Calu3 (cell line): ENCODE data around the gene GPX3. TPM values are rescaled to one million over a fixed set of nuclear protein-coding genes. Genes with fewer than 3 reads are reported as not detected.
A peak's percentile ranks its signal among the peaks of the same experiment; 100 is the strongest.

Source experiments
- Bru-seq: library from RNA; stranded (reverse); fragments of 400-500 nt; gene quantifications from one replicate; lab custom pipeline; 2021; lab: Mats Ljungman, UMichigan
- BruChase-seq, 2 experiments: library from RNA; stranded (reverse); fragments of 400-500 nt; gene quantifications; one replicate each; lab custom pipeline; 2021; lab: Mats Ljungman, UMichigan
- BruUV-seq: library from RNA; stranded (reverse); fragments of 400-500 nt; replicated peaks from 2 replicates; lab custom pipeline; 2021; lab: Mats Ljungman, UMichigan
- CTCF ChIA-PET: fragments of 300-600 bp; sonication (Branson Sonifier 250); formaldehyde crosslinking; loops from one replicate; lab custom pipeline; 2022; ENCODE audit warnings: antibody characterized with exemption; lab: Charles Lee
- DNase-seq: peaks from one replicate; pipeline ENCODE4 v3.0.0; 2022
- H3K27ac Mint-ChIP-seq: one replicate; pipeline ENCODE4 v1.8.0; 2022; ENCODE audit warnings: mixed read lengths; ENCODE audit not compliant: unreplicated experiment
- H3K27me3 Mint-ChIP-seq: one replicate; pipeline ENCODE4 v1.8.0; 2022; ENCODE audit warnings: mixed read lengths; ENCODE audit not compliant: unreplicated experiment
- H3K36me3 Mint-ChIP-seq: one replicate; pipeline ENCODE4 v1.8.0; 2022; ENCODE audit warnings: mild to moderate bottlenecking, moderate library complexity, mixed read lengths; ENCODE audit not compliant: insufficient read depth, unreplicated experiment
- H3K4me1 Mint-ChIP-seq: one replicate; pipeline ENCODE4 v1.8.0; 2022; ENCODE audit warnings: mild to moderate bottlenecking, low read depth, mixed read lengths; ENCODE audit not compliant: unreplicated experiment
- H3K4me3 Mint-ChIP-seq: one replicate; pipeline ENCODE4 v1.8.0; 2022; ENCODE audit warnings: mild to moderate bottlenecking, low read depth, moderate library complexity, mixed read lengths; ENCODE audit not compliant: unreplicated experiment
- H3K9me3 Mint-ChIP-seq: one replicate; pipeline ENCODE4 v1.8.0; 2022; ENCODE audit warnings: low read depth, mixed read lengths; ENCODE audit not compliant: unreplicated experiment
- intact Hi-C: fragments of 100-400 bp; cut with micrococcal nuclease; formaldehyde crosslinking; loops from one replicate; pipeline ENCODE4 v1.10.0; 2022; ENCODE audit not compliant: unreplicated experiment
- long read RNA-seq: library from polyadenylated mRNA; stranded (forward); transcript quantifications from one replicate; pipeline ENCODE4 v2.0.0, GENCODE V29; 2022
- total RNA-seq: library from RNA; stranded (reverse); gene quantifications from 2 replicates; pipeline ENCODE4 v1.2.3, GENCODE V29; 2022
- TF ChIP-seq, protein P1 (sequence below): fragments of 200-600 bp; IDR thresholded peaks from one replicate; pipeline ENCODE4 v1.8.0; 2022; ENCODE audit warnings: antibody characterized with exemption; ENCODE audit not compliant: unreplicated experiment

GPX3 gene
- total RNA-seq: not detected in 2 replicates
- Bru-seq, nascent RNA: not detected
- percentile 11 among the genes with signal in this experiment for BruChase-seq, experiment 1, labeled RNA remaining after a 6-hour chase
- BruChase-seq, experiment 2, labeled RNA remaining after a 2-hour chase: percentile 7 among the genes with signal in this experiment
- long read RNA-seq, partial matches to known transcripts: 0 of 1 reads
- long read RNA-seq, other reads (novel, unspliced or antisense): 1 of 1 reads

- intact Hi-C loops: no loop called here
- Mint-ChIP-seq H3K27me3 (no peaks in the 10 kb centered on the region), H3K36me3 (peaks cover 57% of the 10 kb centered on the region), H3K4me3 (no peak within 1 kb of the TSS), H3K4me1 (no peaks in the 10 kb centered on the region), H3K27ac (peak within 1 kb of the TSS; percentile 30), H3K9me3 (no peaks in the 10 kb centered on the region)
- TF ChIP-seq, protein P1, sequence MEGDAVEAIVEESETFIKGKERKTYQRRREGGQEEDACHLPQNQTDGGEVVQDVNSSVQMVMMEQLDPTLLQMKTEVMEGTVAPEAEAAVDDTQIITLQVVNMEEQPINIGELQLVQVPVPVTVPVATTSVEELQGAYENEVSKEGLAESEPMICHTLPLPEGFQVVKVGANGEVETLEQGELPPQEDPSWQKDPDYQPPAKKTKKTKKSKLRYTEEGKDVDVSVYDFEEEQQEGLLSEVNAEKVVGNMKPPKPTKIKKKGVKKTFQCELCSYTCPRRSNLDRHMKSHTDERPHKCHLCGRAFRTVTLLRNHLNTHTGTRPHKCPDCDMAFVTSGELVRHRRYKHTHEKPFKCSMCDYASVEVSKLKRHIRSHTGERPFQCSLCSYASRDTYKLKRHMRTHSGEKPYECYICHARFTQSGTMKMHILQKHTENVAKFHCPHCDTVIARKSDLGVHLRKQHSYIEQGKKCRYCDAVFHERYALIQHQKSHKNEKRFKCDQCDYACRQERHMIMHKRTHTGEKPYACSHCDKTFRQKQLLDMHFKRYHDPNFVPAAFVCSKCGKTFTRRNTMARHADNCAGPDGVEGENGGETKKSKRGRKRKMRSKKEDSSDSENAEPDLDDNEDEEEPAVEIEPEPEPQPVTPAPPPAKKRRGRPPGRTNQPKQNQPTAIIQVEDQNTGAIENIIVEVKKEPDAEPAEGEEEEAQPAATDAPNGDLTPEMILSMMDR: no peak
- DNase-seq: no peak
- CTCF ChIA-PET: no interaction called here
- BruUV-seq: no TSS peak
These were observed at the start of gene GPX3 for GRCh38 chr5:151020304-151021110. Gene GPX3, plus strand, starts transcription at chr5:151020591. Its CDS starts 64 bp downstream, at chr5:151020655.

- CTCF ChIA-PET: no interaction called here
- no TSS peak for BruUV-seq
- Mint-ChIP-seq H3K36me3 (no peaks in the 10 kb centered on the region), H3K9me3 (no peaks in the 10 kb centered on the region), H3K4me3 (no peak overlapping the region), H3K4me1 (no peaks in the 10 kb centered on the region), H3K27ac (no peak overlapping the region), H3K27me3 (no peaks in the 10 kb centered on the region)
- intact Hi-C loops: no loop called here
- TF ChIP-seq, protein P1: no peak
- DNase-seq: no peak
These were observed 41.8 kb upstream of the GPX3 start for GRCh38 chr5:150978590-150978989.

GRCh38 chr5:150987746-150988145 lies 32.6 kb upstream of the GPX3 start:
- Mint-ChIP-seq H3K36me3 (no peaks in the 10 kb centered on the region), H3K27ac (no peak overlapping the region), H3K4me3 (no peak overlapping the region), H3K4me1 (no peaks in the 10 kb centered on the region), H3K27me3 (peaks cover 14% of the 10 kb centered on the region), H3K9me3 (peaks cover 9% of the 10 kb centered on the region)
- TF ChIP-seq, protein P1: no peak
- CTCF ChIA-PET: no interaction called here
- intact Hi-C loops: loop anchor here (5.0 kb wide), 1 partner anchor 185 kb away; no protein-coding TSS in a partner anchor
- DNase-seq: no peak
- no TSS peak for BruUV-seq

DNA sequence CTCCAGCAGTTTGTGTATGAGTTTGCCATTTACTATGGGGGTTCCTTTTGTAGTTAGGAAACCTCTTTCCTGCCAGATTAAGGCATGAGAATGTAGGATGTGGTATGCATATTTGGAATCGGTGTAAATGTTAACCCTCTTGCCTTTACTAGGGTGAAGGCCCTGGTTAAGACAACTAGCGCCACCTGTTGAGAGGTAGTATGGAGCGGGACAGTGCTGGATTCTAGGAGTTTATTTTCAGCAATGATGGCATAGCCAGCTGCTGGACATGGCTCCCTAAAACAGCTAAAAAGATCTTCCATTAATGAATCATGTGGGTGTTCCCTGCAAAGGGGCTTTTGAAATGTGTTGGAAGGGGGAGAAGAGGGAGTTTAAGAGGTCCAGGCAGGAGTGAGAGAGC lies 30.7 kb upstream of the GPX3 start:
- Mint-ChIP-seq H3K9me3 (peaks cover 7% of the 10 kb centered on the region), H3K36me3 (no peaks in the 10 kb centered on the region), H3K27ac (no peak overlapping the region), H3K4me3 (no peak overlapping the region), H3K4me1 (no peaks in the 10 kb centered on the region), H3K27me3 (peaks cover 14% of the 10 kb centered on the region)
- intact Hi-C loops: loop anchor here (5.0 kb wide), 1 partner anchor 187 kb away; no protein-coding TSS in a partner anchor
- no TSS peak for BruUV-seq
- CTCF ChIA-PET: no interaction called here
- TF ChIP-seq, protein P1: peak; percentile 9
- no peak for DNase-seq
